ENCODE measurements around the gene IRX4.

- no peak for TF ChIP-seq CTCF (conservative IDR thresholded peaks at IDR 0.05 in 1 of 2, IDR thresholded peaks at IDR 0.05 in 1 of 2; ENCODE audit: low read depth in 1 of 2, low read length in 2 of 2)
- TF ChIP-seq EZH2 (IDR thresholded peaks at IDR 0.05; ENCODE audit: low read length, missing control alignments), result peak; percentile 51
Measured at GRCh38 chr5:1874348-1874747, 8.4 kb downstream of the IRX4 start.

All from fibroblast of lung (primary cell).